ENCODE measurements around the gene PPP1R1B.

Gene PPP1R1B

DNA sequence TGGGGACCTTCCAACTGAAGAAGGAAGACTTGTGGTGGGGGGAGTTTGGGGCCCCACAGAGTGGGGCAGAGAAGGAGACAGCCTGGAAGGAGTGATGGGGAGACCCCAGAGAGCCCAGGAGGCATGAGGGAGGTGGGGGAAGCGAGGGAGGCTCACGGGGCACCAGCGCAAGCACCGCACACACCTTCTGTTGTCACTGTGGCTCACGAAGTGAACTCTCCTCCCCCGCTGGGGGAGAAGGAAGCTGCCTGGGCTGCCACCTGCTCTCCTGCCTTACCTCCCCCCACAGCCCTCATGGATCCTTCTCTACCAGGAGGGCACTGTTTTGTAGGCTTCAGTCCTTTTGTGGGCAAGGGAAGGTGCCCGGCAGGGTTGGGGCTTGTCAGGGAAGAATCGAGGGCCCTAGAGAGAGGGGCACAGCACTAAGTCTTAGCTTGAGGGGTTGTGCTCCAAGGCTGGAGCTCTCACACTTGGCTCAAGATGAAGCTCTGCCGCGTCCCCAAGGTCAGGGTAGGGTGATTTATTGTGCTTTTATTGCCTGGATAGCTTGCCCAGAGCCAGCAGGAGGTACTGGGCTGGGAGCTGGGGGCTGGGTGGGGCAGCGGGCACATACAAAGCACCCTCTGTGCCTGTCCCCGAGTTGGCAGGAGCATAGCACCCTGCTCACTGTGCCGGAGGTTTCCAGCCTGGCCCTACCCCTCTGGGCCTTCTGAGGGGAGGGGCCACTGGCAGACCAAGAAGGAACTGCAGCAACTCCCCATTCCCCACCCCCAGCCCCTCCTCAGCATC lies 5.6 kb downstream of the PPP1R1B start:
- DNase-seq (ENCODE audit: low read depth in 2 of 2), result no peak

DNA sequence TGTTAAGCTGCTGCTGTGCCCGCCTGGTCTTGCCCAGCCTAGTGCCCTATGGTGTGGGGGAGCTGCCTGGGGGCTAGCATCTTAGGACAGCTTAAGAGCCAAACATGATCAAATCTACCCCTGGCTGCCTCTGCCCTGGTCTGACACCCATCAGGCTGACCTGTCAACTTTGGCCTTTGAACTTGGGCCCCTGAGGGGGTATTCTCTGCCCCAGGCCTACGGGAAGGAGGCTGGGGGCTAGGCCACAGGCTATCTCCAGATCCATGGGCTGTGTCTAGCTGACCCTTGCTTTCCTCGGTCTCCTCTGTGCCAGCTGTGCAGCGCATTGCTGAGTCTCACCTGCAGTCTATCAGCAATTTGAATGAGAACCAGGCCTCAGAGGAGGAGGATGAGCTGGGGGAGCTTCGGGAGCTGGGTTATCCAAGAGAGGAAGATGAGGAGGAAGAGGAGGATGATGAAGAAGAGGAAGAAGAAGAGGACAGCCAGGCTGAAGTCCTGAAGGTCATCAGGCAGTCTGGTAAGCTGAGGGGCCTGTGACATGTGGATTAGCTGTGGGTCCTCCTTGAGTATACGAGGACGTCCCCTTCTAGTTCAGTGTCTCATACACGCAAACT lies 6.9 kb downstream of the PPP1R1B start:
- DNase-seq (ENCODE audit: low read depth in 2 of 2), result no peak

DNA sequence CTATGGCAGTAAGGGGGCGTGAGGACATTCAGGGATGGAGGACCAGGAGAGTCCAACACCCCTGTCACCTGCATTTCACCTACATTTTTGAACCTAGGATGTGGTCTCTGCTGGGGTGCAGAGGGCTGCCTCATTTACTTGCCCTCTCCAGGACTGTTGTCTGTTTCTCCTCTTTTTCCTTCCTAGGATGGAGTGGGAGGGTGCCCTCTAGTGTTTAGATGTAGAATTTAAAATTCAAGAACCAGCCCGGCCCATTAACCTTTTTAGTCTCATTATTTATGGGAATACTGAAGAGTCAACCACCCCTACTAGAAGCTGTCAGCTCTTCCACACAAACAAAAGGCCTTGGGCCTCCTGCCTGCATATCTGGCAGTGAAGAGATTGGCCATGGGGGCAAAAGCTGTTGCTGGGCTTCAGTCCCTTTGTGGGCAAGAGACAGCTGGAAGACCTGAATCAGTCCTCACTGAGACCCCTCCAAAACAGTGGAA lies 7.7 kb downstream of the PPP1R1B start:
- no peak for DNase-seq (ENCODE audit: low read depth in 2 of 2)

DNA sequence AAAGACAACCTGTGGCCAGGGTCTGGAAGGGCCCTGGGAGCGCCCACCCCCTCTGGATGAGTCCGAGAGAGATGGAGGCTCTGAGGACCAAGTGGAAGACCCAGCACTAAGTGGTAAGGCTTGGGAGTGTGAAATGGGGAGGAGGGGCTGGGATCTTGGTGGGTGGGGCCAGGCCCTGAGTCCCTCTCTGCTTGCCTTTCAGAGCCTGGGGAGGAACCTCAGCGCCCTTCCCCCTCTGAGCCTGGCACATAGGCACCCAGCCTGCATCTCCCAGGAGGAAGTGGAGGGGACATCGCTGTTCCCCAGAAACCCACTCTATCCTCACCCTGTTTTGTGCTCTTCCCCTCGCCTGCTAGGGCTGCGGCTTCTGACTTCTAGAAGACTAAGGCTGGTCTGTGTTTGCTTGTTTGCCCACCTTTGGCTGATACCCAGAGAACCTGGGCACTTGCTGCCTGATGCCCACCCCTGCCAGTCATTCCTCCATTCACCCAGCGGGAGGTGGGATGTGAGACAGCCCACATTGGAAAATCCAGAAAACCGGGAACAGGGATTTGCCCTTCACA lies 8.9 kb downstream of the PPP1R1B start:
- DNase-seq (ENCODE audit: low read depth in 2 of 2), result no peak

DNA sequence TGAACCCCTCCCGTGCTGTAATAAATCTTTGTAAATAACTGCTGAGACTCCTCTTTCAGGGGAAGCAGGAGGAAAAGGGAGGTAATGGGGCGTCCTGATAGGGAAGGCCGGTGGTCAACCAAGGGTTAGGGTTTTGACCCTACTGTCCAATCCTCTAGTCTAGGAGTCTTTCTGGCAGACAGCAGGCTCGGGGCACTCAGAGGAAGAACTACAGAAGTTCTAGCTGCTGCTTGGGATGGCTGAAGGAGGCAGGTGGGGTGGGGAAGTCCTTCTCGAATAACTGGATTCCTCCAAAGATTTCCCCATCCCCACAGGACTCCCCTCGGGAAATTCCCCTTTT lies 9.8 kb downstream of the PPP1R1B start:
- DNase-seq (ENCODE audit: low read depth in 2 of 2), result no peak

DNA sequence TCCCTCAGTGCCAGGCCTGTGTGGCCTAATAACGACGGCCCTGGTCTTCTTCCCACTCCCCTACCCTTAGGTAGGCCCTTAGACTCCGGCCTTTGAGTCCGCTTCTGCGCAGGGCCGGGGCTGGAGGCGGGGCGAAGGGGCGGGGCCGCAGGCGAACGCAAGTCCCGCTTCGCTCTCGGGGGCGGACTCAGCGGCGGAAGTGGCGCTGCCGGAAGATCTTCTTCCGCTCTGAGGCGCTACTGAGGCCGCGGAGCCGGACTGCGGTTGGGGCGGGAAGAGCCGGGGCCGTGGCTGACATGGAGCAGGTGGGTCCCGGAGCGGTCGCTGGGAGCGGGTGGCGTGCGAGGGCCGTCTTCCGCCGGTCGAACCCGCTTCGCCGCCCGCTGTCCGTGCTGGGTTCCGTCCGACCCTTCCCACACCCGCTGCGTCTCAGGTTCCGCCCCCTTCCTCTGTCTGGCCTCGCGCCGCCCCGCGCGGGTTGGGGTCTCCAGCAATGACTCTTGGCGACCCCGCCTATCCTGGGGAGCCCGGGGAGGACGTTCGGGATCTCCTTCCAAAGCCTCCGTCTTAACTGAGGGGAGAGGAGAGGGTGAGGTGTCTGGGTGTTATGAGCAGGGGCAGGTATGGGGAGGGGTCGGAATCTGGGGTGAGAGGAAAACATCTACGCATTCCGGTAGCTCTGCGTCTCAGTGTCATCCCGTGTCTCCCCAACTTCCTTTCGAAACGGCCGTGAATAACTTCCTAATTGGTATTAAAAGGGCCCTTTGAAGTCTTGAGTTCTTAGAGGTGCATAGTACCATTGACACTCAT lies 10.4 kb downstream of the PPP1R1B start, which contains the start of gene STARD3:
TSS of gene STARD3 (plus strand) at position 218 of the 810 bp plus-strand sequence. CDS start 16,388 bp downstream, outside the sequence.
- DNase-seq (ENCODE audit: low read depth in 2 of 2), result peak; percentile 72 to 89

DNA sequence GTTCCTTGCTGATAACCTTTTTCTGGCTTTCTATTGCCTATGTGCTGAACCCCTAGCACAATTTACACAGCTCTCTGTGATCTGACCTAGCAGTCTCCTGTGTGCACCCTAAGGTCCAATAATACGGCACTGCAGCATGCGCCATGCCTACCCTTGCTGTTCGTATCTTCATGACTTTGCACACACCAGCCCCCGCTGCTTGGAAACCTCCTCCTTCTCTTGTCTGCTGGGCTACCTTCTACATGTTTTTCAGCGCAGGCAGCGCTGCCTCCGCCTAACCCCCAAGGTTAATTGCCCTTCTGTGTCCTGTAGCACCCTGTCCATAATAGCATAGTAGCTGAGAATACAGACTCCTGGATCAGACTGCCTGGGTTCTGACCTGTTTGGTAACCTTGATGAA lies 11.6 kb downstream of the PPP1R1B start:
- DNase-seq (ENCODE audit: low read depth in 2 of 2), result no peak

DNA sequence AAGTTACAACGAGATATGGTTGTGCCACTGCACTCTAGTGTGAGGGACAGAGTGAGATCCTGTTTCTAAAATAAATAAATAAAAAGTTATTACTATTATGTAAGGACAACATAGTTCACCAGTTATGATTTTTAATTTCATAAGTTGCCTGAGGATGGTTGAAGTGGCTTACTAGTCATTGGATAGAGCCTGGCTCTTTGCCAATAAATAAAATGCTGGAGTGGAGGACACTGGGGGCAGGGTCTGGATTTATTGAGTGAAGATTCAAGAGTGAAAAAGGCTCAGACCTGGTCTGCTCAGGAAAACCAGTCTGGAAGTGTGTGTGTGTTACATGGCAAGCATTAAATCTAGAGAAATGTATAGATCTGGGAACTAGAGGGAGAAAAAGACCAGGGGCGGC lies 12.3 kb downstream of the PPP1R1B start:
- no peak for DNase-seq (ENCODE audit: low read depth in 2 of 2)

DNA sequence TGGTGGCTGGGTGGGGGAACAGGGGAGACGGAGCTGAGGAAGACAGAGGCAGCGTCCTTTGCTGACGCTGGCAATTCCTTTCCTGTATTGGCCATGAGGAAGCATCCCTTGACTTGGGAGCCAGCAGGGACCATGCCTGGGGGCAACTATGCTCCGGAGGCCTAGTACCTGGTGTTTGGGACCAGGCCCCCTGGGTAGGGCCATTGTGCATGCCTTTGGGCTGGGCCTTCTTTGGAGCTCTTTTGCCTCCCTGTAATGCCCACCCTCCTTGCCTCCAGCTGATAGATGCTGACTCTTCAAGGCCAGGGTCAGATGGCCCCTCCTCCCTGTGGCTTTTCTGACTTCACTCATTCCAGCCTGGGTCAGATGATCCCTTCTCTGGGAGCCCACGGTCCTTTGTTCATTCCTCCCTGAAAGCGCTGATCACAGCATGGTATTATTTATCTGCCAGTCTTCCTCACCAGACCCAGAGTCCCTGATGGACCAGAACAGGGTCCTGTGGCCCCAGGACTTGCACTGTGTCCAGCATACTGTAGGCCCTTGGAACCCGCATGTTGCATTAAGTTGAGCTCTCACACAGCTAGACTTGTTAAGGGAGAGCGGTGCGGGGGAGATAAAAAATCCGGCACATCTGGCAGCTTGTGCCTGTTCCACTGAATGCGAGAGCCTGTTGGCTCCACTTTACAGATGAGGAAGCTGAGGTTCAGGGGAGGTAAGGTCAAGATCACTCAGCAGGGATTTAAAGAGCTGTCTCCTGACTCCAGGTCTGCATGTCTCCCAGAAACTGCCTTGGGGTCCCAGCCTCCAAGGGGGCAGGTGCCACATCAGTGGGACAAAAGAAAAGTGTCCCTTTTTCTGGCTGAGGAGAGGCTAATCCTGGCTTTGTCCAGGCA lies 13.1 kb downstream of the PPP1R1B start:
- no peak for DNase-seq (ENCODE audit: low read depth in 2 of 2)

DNA sequence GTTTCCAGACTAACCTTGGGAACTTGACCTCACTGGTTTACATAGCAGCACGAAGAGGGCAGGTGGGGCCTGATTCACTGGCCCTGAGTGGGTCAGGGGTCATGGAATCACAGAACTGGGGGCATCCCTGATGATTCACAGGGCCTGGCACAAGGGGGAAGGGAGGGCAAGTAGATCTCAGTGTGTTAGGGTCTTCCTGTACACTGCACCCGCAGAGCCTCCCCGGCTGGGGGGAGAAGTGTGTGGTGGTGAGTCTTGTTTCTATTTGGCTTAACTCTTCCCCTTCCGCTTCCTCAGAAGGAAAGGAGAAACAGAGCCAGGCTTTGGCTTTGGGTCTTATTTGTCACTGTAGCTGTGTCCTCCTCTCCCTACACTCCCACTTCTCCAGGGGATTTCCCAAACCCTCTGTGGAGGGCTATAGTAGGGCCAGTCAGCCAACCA lies 13.9 kb downstream of the PPP1R1B start:
- DNase-seq (ENCODE audit: low read depth in 2 of 2), result no peak

DNA sequence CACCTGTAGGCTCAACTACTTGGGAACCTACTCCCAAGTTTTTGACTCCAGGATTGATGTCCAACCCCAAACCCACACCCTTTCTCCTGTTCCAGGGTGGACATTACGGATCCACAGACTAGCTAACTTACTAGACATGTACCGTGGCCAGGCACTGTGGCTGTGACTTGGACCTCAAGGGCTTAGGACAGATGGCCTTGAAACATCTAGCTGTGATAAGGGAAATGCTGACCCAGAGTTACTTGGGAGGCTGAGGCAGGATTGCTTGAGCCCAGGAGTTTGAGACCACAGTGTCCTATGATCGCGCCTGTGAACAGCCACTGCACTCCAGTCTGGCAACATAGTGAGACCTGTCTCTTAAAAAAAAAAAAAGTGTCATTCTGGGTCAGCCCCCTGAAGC lies 14.3 kb downstream of the PPP1R1B start:
- no peak for DNase-seq (ENCODE audit: low read depth in 2 of 2)

DNA sequence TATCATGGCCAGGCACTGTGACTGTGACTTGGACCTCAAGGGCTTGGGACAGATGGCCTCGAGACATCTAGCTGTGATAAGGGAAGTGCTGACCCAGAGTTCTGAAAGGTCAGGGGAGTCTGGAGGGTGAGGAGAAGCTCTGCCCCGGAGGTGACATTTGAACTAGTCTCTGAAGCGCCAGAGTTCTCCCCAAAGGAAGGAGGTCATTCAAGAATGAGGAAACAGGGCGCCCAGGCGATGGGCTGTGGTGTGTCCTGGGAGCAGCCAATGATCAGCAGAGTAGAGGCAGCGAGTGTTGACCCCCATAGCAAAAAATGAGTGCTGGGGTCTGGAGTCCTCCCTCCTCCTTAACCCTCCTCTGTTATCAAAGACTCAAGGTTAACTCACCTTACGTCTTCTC lies 15.1 kb downstream of the PPP1R1B start:
- no peak for DNase-seq (ENCODE audit: low read depth in 2 of 2)

DNA sequence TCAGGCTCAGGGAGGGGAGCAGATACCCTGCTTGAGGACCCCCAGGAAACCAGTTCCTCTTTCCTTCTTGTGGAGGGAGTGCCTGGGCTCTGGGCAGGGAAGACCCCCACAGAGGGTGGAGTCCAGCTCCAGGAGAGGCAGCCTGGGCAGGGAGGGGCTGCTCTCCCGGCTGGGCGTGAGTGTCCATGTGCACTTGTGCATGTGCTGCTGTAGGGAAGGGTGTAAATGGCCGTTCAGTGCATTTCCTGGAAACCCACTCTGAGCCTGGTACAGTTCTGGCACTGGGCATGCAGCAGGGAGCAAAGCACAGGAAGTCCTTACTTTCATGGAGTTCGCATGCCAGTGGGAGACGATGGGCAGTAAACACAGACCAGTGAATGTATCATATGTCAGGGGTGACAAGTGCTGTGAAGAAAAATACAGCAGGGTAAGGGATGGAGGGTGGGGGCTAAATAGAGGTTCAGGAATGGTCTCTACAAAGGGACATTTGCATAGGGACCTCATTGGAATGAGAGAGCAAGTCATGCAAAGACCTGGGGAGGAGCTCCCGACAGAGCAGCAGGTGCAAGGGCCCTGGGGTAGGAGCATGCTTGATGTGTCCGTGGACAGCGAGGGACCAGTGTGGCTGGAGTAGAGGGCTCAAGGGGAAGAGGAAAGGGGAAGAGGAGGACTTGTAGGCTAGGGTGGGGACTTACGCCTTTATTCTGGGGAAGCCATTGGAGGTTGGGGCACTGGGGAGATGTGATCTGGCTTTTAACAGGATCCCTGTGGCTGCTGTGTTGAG lies 15.7 kb downstream of the PPP1R1B start:
- no peak for DNase-seq (ENCODE audit: low read depth in 2 of 2)

DNA sequence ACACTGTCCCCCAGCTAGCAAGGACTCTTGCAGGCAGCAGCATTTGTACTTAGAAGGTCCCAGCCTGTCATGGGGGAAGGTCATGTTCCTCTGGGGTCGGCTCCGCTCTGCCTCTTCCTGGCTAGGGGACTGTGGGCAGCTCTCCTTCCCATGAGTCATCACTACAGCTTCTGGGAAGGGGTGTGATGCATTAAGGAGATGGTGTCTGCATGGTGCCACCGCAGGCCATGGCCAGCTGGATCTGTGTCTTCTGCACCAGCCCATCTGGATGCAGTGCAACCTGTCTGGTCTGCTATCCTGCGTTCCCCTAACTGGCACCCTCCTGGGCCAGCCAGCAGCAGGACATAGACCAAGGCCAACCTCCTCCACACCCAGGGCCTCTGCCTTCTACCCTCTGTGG lies 16.5 kb downstream of the PPP1R1B start:
- no peak for DNase-seq (ENCODE audit: low read depth in 2 of 2)

DNA sequence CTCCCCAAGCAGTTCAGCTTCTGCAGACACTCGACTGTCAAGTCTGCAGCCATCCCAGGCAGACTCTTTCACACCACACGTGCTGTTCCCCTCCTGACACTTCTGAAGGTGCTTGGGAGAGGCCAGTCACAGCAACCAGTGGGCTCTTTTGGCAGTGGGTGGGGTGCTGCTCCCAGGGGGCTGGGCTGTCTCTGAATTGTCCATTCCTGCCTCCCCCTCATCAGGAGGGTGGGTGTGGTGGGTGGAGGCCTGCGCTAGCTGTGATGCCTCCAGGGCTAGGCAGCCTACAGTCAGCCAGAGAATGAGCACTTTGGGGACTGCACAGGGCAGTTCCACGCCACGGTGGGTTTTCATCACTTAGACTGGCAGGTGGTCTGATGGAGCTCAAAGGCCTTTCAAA lies 20.5 kb downstream of the PPP1R1B start:
- no peak for DNase-seq (ENCODE audit: low read depth in 2 of 2)

DNA sequence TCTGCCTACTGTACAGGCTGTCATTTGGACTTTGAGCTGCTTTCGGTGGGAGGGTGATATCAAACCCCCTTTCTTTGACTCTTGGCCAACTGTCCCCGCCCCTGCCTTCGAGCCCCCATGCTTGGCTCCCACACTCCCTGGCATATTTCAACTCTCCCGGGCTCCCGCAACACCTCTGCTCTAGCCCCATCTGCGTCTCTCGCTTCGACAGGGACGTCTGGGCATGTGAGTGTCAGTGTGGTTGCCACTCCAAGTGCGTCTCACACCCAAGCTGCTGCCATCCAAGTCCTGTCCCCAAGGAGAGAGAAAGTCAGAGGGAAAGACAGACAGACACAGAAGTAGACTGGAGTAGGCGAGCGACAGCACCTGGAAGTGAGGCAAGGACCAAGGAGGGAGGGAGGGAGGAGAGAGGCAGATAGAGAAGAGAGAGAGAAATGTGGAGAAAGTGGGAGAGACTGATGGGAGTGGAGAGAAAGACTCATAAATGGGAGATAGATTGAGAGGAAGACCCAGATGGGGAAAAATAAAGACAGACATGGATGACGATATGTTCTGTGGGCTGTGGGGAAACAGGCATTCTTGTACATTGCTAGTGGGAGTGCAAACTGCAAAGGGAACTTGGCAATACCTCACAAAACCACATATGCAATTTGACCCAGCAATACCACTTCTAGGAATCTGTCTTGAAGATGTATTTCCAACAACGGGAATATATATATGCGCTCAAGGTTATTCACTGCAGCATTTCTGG lies 22.0 kb downstream of the PPP1R1B start:
- no peak for DNase-seq (ENCODE audit: low read depth in 2 of 2)

DNA sequence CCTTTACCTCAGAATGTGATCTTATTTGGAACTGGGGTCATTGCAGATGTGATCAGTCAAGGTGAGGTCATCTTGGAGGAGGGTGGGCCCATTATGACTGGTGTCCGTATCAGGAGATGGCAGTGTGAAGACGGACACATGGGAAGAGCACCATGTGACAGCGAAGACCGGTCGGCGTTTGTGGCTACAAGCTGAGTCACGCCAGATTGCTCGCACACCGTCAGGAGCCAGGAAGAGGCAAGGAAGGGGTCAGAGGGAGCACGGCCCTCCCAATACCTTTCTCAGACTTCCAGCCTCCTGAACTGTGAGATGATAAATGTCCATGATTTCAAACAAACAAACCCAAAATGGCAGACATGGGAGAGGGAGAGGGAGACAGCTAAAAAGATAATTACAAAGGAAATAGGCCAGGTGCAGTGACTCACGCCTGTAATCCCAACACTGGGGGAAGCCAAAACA lies 23.4 kb downstream of the PPP1R1B start:
- no peak for DNase-seq (ENCODE audit: low read depth in 2 of 2)

DNA sequence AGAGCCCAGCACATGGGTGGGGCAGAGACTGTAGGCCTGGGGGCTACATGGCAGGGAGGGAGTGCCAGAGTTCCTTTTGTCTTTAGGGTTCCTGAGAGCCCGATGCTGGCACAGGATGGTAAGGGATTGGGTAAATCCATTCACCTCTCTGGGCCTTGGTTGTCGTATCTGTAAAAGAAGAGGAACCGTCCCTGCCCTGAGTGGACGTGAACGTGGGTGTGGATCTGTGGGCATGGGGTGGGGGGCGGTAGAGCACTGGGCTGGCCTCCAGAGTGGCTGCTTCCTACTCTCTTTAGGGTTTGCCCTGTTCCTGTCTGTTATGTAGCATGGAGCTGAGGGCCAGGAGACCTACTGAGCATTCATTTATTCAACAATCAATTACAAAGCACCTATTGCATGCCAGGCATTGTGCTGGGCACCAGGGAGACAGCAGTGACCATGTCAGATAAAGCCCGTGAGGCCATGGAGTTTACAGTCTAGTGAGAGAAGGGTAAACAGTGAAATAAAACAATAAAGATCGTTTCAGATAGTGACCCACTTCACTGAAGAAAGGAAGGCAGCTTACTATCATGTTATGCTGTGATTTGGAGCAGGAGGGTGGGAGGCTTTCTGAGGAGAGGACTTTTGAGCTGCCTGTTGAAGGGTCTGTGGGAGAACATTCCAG lies 25.3 kb downstream of the PPP1R1B start:
- no peak for DNase-seq (ENCODE audit: low read depth in 2 of 2)

Measured in stimulated activated CD4-positive, alpha-beta T cell treated with anti-CD3 and anti-CD28 coated beads, Interleukin-15, amount 100 ng/mL, for 48 hours (primary cell).